Left lobe of liver (tissue), 2 donors: ENCODE data around the gene LRRC49. TPM values are rescaled to one million over a fixed set of nuclear protein-coding genes. Genes with fewer than 3 reads are reported as not detected.

Source experiments
- ATAC-seq: fragments of 200-7000 bp; cut with Tn5 transposase; one replicate; pipeline ENCODE4 v1.9.1; 2020; ENCODE audit warnings: mild to moderate bottlenecking, moderate library complexity
- DNase-seq: peaks from one replicate; pipeline ENCODE4 v3.0.0-alpha.2; 2020; ENCODE audit warnings: low spot score
- total RNA-seq: library from RNA; stranded (reverse); gene quantifications from one replicate; pipeline ENCODE4 v1.2.1, GENCODE V29; 2021
- donor health status: DM: no; HTN: no; CAD: no; lungs with moderate emphysema.
- donor health status: DM: no; HTN: yes; CAD: no.

Gene LRRC49
- total RNA-seq, 1 donor from 2014 or later, result 0.25 TPM

DNA sequence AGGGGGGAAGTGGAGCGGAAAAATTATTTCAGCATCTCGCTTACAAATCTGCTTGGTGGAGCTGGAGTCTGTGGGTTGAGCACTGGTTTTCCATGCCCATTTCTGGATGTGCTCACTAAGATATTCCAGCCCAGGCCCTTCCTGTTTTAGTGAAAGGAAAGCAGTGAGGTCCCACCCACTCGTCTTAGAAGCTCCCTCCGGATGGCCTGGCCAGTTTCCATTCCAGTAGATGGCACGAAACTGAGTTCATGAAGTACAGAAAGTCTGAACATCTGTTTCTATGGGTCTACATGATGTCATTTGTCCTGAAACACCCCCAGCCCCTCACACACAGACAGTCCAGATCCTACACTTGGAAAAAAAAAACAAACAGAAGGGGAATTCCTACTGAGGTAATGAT is 190.7 kb downstream of the LRRC49 start:
- ATAC-seq (no peak), DNase-seq (no peak)

DNA sequence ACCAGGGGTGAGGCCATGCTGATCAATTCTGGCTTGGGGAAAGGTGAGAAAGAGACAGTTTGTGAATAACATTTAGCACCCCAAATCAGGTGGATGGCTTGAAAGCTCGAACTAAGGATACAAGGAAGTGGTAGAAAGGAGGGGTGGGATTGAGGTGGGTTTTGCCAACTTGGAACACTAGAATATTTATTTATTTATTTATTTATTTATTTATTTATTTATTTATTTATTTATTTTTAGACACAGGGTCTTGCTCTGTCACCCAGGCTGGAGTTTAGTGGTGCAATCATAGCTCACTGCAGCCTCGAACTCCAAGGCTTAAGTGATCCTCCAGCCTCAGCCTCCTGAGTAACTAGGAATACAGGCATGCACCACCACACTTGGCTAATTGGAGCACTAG is 191.6 kb downstream of the LRRC49 start:
- ATAC-seq (no peak), DNase-seq (no peak)

DNA sequence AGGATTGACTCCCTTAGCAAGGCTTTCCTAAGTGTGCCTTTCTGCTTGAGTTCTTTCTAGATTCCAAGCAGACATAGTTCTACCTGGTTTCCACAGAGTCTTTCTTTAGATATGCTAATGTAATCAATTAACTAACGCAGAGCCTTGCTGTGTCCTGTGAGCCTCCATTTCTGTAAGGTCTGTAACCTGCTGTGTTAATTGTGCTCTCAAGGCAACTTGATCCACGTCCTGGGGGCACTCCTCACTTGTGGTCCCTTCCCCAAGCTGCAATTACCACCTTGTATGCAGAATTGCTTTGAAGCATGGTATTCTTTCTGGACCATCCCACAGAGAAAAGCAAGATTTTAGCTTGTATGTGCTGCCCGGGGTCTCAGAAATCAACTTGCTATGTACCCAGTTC is 193.2 kb downstream of the LRRC49 start:
- DNase-seq (no peak), ATAC-seq (no peak)

DNA sequence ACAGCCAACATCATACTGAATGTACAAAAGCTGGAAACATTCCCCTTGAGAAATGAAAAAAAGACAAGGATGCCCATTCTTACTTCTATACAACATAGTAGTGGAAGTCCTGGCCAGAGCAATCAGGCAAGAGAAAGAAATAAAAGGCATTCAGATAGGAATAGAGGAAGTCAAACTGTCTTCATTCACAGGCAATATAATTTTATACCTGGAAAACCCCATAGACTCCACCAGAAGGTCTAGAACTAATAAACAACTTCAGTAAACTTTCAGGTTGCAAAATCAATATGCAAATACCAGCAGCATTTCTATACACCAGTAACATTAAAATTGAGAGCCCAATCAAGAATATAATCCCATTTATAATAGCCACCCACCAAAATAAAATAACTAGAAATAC is 195.5 kb downstream of the LRRC49 start:
- ATAC-seq (no peak), DNase-seq (no peak)

GRCh38 chr15:71088683-71089082 is 196.1 kb downstream of the LRRC49 start:
- DNase-seq (no peak), ATAC-seq (no peak)

DNA sequence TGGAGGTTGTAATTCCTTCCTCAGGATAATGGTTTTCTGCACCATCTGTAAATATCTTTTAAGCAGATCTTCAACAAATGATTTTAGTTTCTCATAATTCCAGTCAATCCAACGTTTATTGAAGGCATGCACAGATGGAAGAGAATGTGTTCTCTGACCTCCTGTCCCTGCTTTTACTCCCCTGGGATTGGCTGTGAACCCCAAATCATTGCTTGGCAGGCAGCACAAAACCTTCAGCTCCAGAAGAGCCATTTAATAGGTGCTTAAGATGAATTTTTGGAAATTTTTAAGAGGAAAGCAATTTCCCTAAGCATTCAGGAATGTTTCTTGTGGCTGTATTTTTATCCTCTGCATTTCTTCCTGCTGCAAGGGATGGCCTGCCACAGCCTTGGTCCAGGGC is 197.2 kb downstream of the LRRC49 start:
- ATAC-seq, result no peak
- DNase-seq, result no peak

GRCh38 chr15:71091601-71092000 is 199.0 kb downstream of the LRRC49 start:
- ATAC-seq (no peak), DNase-seq (no peak)

DNA sequence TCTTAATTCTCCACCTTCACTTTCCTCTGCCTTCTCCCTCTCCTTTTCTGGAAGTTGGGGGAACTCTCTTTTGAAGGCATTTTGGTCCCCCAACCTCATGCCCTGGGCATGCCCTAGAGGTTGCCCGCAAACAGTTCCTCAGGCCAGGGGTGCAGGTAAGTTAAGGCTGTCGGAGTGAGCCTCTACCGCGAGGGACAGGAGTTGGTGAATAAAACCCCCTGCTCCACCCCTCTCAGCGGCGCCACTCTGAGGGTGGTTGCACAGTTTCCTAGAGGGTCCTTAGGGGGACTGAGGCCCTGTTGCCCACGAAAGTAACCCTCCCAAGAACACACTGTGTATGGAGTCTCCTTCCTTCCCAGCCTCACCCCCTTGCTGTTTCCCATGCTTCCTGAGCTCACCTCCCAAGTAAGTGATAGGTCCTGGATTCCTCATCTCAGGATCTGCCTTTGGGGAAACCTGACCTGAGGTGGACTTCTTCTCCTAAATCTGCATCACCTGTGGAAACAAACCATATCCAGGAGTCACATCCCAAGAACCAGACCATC is 199.5 kb downstream of the LRRC49 start:
- DNase-seq, result no peak
- ATAC-seq, result no peak

DNA sequence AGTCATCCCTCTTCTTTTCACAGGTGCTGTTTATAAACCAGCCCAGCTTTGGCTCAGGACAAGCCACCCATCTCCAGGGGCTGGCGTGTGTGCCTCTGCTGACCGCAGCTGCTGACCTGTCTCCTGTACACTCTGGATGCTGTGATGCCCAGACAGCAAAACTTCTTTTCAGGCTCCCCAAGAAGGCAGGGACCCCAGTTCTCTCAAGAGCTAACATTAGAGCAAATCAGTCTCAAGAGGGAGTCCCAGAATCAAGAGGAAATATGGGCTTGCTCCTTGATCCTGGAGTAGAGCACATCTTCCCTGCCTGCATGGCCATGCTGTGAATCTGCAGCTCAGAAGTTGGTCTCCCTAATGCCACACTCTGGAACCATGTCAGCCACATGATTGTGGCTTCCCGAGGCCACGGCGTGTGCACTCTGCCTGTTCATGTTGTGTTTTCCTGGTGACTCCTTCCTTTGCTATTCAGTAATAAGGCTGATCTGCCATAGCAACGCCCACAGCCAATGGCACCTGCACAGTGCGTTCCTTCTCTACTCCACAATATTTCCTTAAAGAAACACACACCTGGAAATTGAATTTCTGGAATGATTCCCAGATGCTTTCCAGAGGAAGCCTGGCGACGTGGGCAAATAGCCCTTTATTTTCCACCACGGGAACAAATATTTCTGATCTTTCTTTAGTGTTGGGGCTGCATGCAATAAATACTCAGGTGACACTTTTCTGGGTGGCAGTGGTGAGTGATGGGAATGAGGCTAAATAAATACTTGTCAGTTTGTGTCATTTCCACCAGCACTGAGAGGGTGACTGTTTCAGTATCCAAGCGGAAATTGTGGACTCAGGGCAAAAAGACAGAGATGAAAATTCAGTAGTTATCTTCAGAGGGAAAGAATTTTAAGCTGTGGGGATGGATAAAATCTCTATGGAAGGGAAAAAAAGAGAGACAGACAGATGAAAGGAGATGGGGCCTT is 200.7 kb downstream of the LRRC49 start:
- ATAC-seq (no peak), DNase-seq (no peak)

- DNase-seq, result no peak
- no peak for ATAC-seq
These were observed 201.5 kb downstream of the LRRC49 start for GRCh38 chr15:71094137-71094536.

- DNase-seq, result no peak
- ATAC-seq, result no peak
These were observed 204.1 kb downstream of the LRRC49 start for GRCh38 chr15:71096676-71097075.

GRCh38 chr15:71097890-71098289 is 205.3 kb downstream of the LRRC49 start:
- ATAC-seq, result no peak
- DNase-seq, result no peak

- ATAC-seq, result no peak
- DNase-seq, result no peak
These were observed 206.3 kb downstream of the LRRC49 start for GRCh38 chr15:71098920-71099319.

Other genes starting within 250 kb of the LRRC49 start
- 13.7 TPM for gene UACA, start 129.3 kb upstream of the LRRC49 start, total RNA-seq
- 1.9 TPM for gene LARP6, start 38.7 kb upstream of the LRRC49 start, total RNA-seq
- gene THAP10, start 393 bp upstream of the LRRC49 start, total RNA-seq, result 0.93 TPM
- gene THSD4, start 222.6 kb downstream of the LRRC49 start, total RNA-seq, result 19.5 TPM